ENCODE measurements around the gene NTM. TPM values are rescaled to one million over a fixed set of nuclear protein-coding genes. Genes with fewer than 3 reads are reported as not detected.

The NTM gene
- total and polyA plus RNA-seq, 2 donors (not counting 3 experiments of a cell fraction or from before 2014, with no cell fraction given): 1.00 to 1.1 TPM

- Histone ChIP-seq H3K27ac (ENCODE audit: insufficient read depth, low read depth, low read length) (no peak overlapping the region), H3K36me3 (ENCODE audit: control insufficient read depth in 2 of 2, extremely low read depth in 1 of 2, insufficient read depth in 2 of 2, low read length in 2 of 2) (no peaks in the 10 kb centered on the region), H3K4me3 (replicated peaks in 1 of 3; ENCODE audit: insufficient read depth in 1 of 3, low read depth in 1 of 3, low read length in 3 of 3) (no peak overlapping the region), H3K9ac (replicated peaks; ENCODE audit: extremely low read depth, insufficient read depth, low read length) (no peak overlapping the region), H3K79me2 (ENCODE audit: control insufficient read depth, insufficient read depth, low read length) (no peaks in the 10 kb centered on the region), H3K9me1 (replicated peaks; ENCODE audit: control insufficient read depth, extremely low read depth, insufficient read depth, low read length) (no peaks in the 10 kb centered on the region), H3K4me2 (ENCODE audit: insufficient read depth, low read length) (no peak overlapping the region), H4K20me1 (replicated peaks; ENCODE audit: control insufficient read depth, extremely low read depth, insufficient read depth, low read length) (no peaks in the 10 kb centered on the region), H2AFZ (ENCODE audit: low read depth, low read length) (no peak overlapping the region), H3K27me3 (ENCODE audit: control insufficient read depth in 2 of 2, insufficient read depth in 2 of 2, low read length in 2 of 2) (peaks cover 0 to 5% of the 10 kb centered on the region in 2 experiments), H3K9me3 (replicated peaks; ENCODE audit: control insufficient read depth, insufficient read depth, low read length) (no peaks in the 10 kb centered on the region), H3K4me1 (ENCODE audit: control insufficient read depth, extremely low read depth, insufficient read depth, low read length) (peaks cover 13% of the 10 kb centered on the region)
- ChIA-PET POLR2A (no interaction called here), CTCF (interaction anchor here (2.3 to 7.2 kb wide), 4 partner anchors 17 to 192 kb away, joined by 7 to 61 read pairs (median 10); no protein-coding TSS in a partner anchor)
- BruUV-seq (replicated peaks): no TSS peak
- dilution Hi-C loops (cut with MboI; ENCODE audit: extremely low pct_ligation_motif_present, low sequenced_read_pairs): no loop called here
- no peak for FAIRE-seq
- intact Hi-C loops (cut with micrococcal nuclease): no loop called here
- DNase-seq (ENCODE audit: low read depth, low spot score): no peak
- no peak for TF ChIP-seq MAX (IDR thresholded peaks at IDR 0.05; ENCODE audit: insufficient read depth, insufficient read length)
- TF ChIP-seq MYC (IDR thresholded peaks at IDR 0.05; ENCODE audit: low read depth, low read length): no peak
- no peak for TF ChIP-seq EZH2 (IDR thresholded peaks at IDR 0.05; ENCODE audit: borderline replicate concordance, low read depth, low read length, severe bottlenecking)
- no peak for TF ChIP-seq FOS (IDR thresholded peaks at IDR 0.05; ENCODE audit: borderline replicate concordance, insufficient read depth, low read length)
- TF ChIP-seq, protein P1, sequence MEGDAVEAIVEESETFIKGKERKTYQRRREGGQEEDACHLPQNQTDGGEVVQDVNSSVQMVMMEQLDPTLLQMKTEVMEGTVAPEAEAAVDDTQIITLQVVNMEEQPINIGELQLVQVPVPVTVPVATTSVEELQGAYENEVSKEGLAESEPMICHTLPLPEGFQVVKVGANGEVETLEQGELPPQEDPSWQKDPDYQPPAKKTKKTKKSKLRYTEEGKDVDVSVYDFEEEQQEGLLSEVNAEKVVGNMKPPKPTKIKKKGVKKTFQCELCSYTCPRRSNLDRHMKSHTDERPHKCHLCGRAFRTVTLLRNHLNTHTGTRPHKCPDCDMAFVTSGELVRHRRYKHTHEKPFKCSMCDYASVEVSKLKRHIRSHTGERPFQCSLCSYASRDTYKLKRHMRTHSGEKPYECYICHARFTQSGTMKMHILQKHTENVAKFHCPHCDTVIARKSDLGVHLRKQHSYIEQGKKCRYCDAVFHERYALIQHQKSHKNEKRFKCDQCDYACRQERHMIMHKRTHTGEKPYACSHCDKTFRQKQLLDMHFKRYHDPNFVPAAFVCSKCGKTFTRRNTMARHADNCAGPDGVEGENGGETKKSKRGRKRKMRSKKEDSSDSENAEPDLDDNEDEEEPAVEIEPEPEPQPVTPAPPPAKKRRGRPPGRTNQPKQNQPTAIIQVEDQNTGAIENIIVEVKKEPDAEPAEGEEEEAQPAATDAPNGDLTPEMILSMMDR (IDR thresholded peaks at IDR 0.05; ENCODE audit: extremely low read depth in 1 of 2, insufficient read depth in 1 of 2, low read depth in 1 of 2, low read length in 2 of 2): no peak
- no peak for TF ChIP-seq POLR2AphosphoS5 (IDR thresholded peaks at IDR 0.05; ENCODE audit: insufficient read depth, low read depth, low read length)
- TF ChIP-seq GATA2 (IDR thresholded peaks at IDR 0.05; ENCODE audit: insufficient read depth, insufficient read length, low read depth, low read length): no peak
- no peak for TF ChIP-seq POLR2A (IDR thresholded peaks at IDR 0.05; ENCODE audit: low read depth, low read length)
- TF ChIP-seq JUN (IDR thresholded peaks at IDR 0.05; ENCODE audit: borderline replicate concordance, insufficient read depth, insufficient read length, low read depth): no peak
Observed at GRCh38 chr11:131886201-131886600, 515.8 kb downstream of the NTM start.

All from endothelial cell of umbilical vein (primary cell).